NCI-H345 (cell line): ENCODE data around the gene KCNAB2.
"Not testable (repeated sequence)": the region's sequence is repeated elsewhere in the genome, so short reads cannot be mapped to it uniquely, and the experiment has no call there.

Experiments
- DNase-seq: peaks from one replicate; lab custom pipeline; 2025; lab: John Stamatoyannopoulos, UW

Gene KCNAB2

GRCh38 chr1:6056572-6056948 is 10.9 kb downstream of the KCNAB2 start:
- DNase-seq, result no peak

DNA sequence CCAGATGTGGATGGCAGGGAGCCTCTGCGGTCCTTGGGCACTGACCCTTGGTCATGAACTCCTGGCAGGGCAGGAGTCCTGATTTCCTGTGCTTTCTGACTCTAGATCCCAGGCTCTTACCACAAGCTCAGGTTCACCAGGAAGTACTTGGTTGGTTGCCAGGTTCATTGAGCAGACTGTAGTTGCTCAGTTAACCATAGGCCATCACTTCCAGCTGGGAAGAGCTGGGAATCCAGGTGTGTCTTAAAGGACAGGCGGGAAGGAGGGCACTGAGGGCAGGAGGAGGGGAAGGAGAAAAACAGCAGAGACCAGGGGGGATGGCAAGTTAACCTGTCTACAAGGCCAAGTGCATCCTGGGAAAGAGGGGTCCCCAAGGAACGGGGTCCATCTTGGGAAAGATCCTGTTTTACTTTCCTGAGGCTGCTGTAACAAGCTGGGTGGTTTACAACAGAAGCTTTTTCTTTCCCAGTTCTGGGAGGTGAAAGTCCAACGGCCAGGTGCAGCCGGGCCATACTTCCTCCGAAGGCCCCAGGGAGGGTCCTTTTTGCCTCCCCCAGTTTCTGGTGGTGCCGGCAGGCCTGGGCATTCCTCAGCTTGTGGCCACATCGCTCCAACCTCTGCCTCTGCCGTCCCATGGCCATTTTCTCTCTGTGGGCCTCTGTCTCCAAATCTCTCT is 11.6 kb downstream of the KCNAB2 start:
- no peak for DNase-seq

- DNase-seq, result no peak
These were observed 14.2 kb downstream of the KCNAB2 start for GRCh38 chr1:6059866-6060265.

- no peak for DNase-seq
These were observed 17.0 kb downstream of the KCNAB2 start for GRCh38 chr1:6062670-6063069.

DNA sequence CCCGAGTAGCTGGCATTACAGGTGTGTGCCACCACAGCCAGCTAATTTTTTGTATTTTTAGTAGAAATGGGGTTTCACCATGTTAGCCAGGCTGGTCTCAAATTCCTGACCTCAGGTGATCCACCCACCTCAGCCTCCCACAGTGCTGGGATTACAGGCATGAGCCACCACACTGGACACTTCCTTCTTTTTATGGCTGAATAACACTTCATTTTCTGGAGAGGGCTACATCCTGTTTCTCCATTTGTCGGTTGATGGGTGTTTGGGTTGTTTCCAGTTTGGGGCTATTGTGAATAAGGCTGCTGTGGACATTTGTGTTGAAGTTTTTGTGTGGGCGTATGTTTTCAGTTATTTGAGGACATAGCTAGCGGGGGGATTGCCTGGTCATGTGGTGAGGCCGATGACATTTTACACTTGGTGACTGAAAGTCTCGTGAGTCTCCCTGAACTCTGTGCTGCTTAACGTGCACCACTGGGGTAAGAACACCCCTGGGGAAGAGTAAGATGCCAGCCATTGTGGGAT is 17.9 kb downstream of the KCNAB2 start:
- DNase-seq, result not testable (repeated sequence)

GRCh38 chr1:6065093-6065858 is 19.6 kb downstream of the KCNAB2 start:
- DNase-seq, result no peak

- no peak for DNase-seq
These were observed 21.0 kb downstream of the KCNAB2 start for GRCh38 chr1:6066680-6067079.

- no peak for DNase-seq
These were observed 22.4 kb downstream of the KCNAB2 start for GRCh38 chr1:6068073-6068472.

- DNase-seq, result no peak
These were observed 23.2 kb downstream of the KCNAB2 start for GRCh38 chr1:6068932-6069331.

GRCh38 chr1:6069573-6069972 is 23.9 kb downstream of the KCNAB2 start:
- DNase-seq, result no peak

- no peak for DNase-seq
These were observed 24.8 kb downstream of the KCNAB2 start for GRCh38 chr1:6070450-6070974.

DNA sequence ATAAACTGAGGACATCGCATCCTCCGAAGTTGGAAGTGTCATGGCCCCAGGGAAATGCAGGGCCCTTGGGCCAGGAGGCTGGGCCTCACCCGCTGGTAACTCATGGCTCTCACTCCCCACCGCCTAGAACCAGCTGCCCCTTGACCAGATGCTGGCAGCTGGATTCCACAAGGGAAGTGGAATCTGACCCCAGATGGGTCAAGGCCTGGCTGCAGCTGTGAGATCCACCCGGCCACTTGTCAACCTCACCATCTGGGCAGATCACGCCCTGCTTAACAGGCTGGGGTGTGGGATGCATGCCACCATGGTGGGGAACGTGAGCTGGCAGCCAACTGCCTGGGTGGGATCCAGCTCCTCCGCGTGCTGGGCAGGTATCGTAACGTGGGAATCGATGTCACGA is 25.5 kb downstream of the KCNAB2 start:
- DNase-seq, result no peak

DNA sequence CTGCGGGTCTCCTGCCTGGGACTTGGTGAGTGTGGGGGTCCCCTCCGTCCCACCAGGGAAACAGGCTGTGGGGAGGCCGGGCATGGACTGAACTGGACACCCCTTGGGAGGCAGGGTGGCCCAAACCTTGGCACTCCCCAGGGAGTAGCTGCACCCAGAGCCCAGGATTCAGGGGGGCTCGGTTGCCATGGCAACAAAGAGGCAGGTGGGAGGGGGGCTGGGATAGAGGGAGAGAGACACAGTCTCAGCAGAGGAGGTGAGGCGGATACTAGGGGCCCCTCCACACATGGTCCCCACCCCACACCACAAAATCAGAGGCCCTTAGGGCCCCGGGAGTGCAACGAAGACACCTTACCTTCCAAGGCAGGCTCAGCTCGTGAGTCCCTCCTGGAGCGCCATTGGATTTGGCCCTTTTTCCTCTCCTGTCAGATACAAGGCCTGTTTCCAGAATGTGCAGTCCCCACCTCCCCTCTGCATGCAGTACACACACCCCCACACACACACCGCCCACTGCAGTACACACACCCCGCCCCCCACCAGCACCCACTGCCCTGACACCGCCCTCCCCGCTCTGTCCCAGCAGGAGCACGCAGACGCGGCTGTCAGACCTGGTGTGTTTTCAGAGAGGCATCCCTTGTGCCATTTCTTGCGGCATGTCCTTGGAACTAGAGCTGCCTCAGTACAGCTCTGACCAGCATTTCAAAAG is 27.2 kb downstream of the KCNAB2 start:
- DNase-seq, result no peak

DNA sequence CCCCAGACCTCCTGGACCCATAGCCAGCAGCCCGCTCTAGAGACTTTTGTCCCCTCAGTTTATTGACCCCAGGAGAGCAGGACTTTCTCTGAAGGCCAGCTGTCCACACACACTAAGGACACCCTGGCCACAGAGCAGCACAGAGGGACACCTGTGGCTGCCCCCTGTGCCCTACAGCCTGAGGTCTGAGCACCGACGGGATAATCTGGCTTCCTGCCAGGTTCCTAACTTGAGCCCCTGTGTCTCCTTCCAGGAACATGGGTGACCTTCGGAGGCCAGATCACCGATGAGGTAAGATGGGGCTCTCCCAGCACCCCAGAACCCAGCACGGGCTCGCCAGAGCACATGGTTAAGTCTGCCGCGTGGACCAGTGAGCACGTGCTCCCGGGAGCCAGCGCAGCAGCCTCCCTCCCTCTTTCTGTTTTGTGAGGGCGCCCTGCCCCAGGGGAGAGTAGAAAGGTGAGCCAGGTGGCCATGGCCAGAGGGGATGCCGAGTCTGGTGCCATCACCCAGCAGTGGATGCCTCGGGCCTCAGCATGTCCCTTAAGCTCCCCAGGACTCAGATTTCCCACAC is 27.9 kb downstream of the KCNAB2 start:
- DNase-seq, result no peak

- DNase-seq, result no peak
These were observed 28.7 kb downstream of the KCNAB2 start for GRCh38 chr1:6074192-6074901.

GRCh38 chr1:6075748-6076147 is 30.1 kb downstream of the KCNAB2 start:
- no peak for DNase-seq

DNA sequence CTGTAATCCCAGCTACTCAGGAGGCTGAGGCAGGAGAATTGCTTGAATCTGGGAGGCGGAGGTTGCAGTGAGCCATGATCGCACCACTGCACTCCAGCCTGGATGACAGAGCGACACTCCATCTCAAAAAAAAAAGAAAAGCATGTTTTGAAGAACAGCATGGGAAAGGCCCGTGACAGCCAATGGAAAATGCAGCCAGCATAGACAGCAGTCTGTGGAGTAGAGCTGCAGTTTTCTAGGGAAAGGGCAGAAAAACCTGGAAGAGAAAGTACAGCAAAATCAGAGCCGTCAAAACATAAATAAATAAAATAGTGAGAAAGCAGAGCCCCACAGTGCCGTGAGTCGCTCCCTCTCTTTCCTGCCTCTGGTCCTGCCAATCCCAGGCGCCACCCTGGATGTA is 31.4 kb downstream of the KCNAB2 start:
- not testable (repeated sequence) for DNase-seq

GRCh38 chr1:6077506-6077905 is 31.8 kb downstream of the KCNAB2 start:
- no peak for DNase-seq

GRCh38 chr1:6077919-6078318 is 32.2 kb downstream of the KCNAB2 start:
- no peak for DNase-seq

GRCh38 chr1:6080469-6080868 is 34.8 kb downstream of the KCNAB2 start:
- DNase-seq, result no peak

- DNase-seq, result no peak
These were observed 36.2 kb downstream of the KCNAB2 start for GRCh38 chr1:6081901-6082300.
